Activated CD8-positive, alpha-beta T cell treated with anti-CD3 and anti-CD28 coated beads for 36 hours (primary cell): ENCODE measurements around the gene CELA2A. TPM values are rescaled to one million over a fixed set of nuclear protein-coding genes. Genes with fewer than 3 reads are reported as not detected.
"Not testable (repeated sequence)": the region's sequence is repeated elsewhere in the genome, so short reads cannot be mapped to it uniquely, and the experiment has no call there.

Experiments used
- ATAC-seq: fragments of 200-7000 bp; cut with Tn5 transposase; one replicate; pipeline ENCODE4 v1.10.0; 2021; ENCODE audit warnings: mild to moderate bottlenecking, moderate library complexity
- CTCF ChIA-PET: fragments of 350-600 bp; sonication (Branson Sonifier 250); formaldehyde crosslinking; loops from one replicate; lab custom pipeline; 2021; ENCODE audit warnings: antibody characterized with exemption; lab: Charles Lee
- POLR2A ChIA-PET: fragments of 350-600 bp; sonication (Branson Sonifier 250); formaldehyde crosslinking; loops from one replicate; lab custom pipeline; 2021; ENCODE audit warnings: antibody characterized with exemption; lab: Charles Lee
- DNase-seq: peaks from one replicate; pipeline ENCODE4 v3.0.0-alpha.2; 2020
- H3K27ac Mint-ChIP-seq: one replicate; pipeline ENCODE4 v1.8.0; 2021; ENCODE audit warnings: mild to moderate bottlenecking, mixed read lengths
- H3K27me3 Mint-ChIP-seq: one replicate; pipeline ENCODE4 v1.8.0; 2021; ENCODE audit warnings: mixed read lengths
- H3K36me3 Mint-ChIP-seq: one replicate; pipeline ENCODE4 v1.8.0; 2021; ENCODE audit warnings: low read depth, mixed read lengths
- H3K4me1 Mint-ChIP-seq: one replicate; pipeline ENCODE4 v1.8.0; 2021; ENCODE audit warnings: low read depth, mixed read lengths
- H3K4me3 Mint-ChIP-seq: one replicate; pipeline ENCODE4 v1.8.0; 2021; ENCODE audit warnings: mild to moderate bottlenecking, moderate library complexity, mixed read lengths
- H3K9me3 Mint-ChIP-seq: one replicate; pipeline ENCODE4 v1.8.0; 2021; ENCODE audit warnings: mixed read lengths
- intact Hi-C: fragments of 100-400 bp; cut with micrococcal nuclease; formaldehyde crosslinking; loops from one replicate; pipeline ENCODE4 v1.10.0; 2022
- total RNA-seq, 2 experiments: library from RNA; stranded (reverse); gene quantifications; one replicate each; pipeline ENCODE4 v1.2.3, GENCODE V29; 2021
- TF ChIP-seq, protein P1 (sequence below): fragments of 200-600 bp; IDR thresholded peaks from one replicate; pipeline ENCODE4 v1.8.0; 2022; ENCODE audit warnings: antibody characterized with exemption, mild to moderate bottlenecking

CELA2A gene
- total RNA-seq, 2 experiments from 2014 or later: not detected

GRCh38 chr1:15472587-15472986 lies 16.1 kb downstream of the CELA2A start:
- intact Hi-C loops: no loop called here
- H3K36me3 Mint-ChIP-seq: no peaks in the 10 kb centered on the region
- DNase-seq (no peak), ATAC-seq (no peak)
- no peaks in the 10 kb centered on the region for H3K27me3 Mint-ChIP-seq
- no peaks in the 10 kb centered on the region for H3K9me3 Mint-ChIP-seq
- no peak overlapping the region for H3K27ac Mint-ChIP-seq
- no peaks in the 10 kb centered on the region for H3K4me1 Mint-ChIP-seq
- POLR2A ChIA-PET: no interaction called here
- CTCF ChIA-PET: no interaction called here
- H3K4me3 Mint-ChIP-seq: no peak overlapping the region
- TF ChIP-seq, protein P1, sequence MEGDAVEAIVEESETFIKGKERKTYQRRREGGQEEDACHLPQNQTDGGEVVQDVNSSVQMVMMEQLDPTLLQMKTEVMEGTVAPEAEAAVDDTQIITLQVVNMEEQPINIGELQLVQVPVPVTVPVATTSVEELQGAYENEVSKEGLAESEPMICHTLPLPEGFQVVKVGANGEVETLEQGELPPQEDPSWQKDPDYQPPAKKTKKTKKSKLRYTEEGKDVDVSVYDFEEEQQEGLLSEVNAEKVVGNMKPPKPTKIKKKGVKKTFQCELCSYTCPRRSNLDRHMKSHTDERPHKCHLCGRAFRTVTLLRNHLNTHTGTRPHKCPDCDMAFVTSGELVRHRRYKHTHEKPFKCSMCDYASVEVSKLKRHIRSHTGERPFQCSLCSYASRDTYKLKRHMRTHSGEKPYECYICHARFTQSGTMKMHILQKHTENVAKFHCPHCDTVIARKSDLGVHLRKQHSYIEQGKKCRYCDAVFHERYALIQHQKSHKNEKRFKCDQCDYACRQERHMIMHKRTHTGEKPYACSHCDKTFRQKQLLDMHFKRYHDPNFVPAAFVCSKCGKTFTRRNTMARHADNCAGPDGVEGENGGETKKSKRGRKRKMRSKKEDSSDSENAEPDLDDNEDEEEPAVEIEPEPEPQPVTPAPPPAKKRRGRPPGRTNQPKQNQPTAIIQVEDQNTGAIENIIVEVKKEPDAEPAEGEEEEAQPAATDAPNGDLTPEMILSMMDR: no peak

DNA sequence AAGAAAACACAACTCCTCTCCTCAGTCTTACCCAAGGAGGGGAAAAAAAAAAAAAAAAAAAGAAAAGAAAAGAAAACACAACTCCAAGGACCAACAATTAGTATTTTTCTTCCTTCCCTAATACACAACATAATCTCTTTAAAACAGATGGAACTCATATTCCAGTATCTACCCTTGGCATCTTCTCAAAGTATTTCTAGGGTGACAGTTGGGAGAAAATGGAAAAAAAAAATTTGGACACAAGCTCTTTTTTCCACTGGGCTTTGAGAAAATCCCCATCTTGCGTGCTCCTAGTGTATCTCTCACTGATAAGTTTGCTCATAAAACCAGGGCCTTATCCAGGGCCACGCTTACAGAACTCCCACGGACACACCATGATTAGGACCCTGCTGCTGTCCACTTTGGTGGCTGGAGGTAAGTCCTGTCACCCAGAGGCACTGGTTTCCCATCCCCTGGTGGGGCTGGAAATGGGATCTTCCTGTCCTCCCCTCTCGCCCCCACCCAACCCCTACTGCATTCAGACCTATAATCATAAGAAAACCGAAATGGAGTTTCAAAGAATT lies 19.3 kb downstream of the CELA2A start, which contains the start of gene CELA2B:
TSS of gene CELA2B (plus strand) at position 353 of the 563 bp plus-strand sequence. CDS start at position 375, 22 bp downstream.
- Mint-ChIP-seq H3K4me3 (no peak within 1 kb of the TSS), H3K4me1 (no peaks in the 10 kb centered on the region), H3K27me3 (no peaks in the 10 kb centered on the region), H3K36me3 (no peaks in the 10 kb centered on the region), H3K27ac (no peak within 1 kb of the TSS), H3K9me3 (no peaks in the 10 kb centered on the region)
- ChIA-PET CTCF (no interaction called here), POLR2A (no interaction called here)
- DNase-seq (no peak), ATAC-seq (no peak)
- TF ChIP-seq, protein P1: no peak
- intact Hi-C loops: no loop called here

GRCh38 chr1:15476927-15477326 lies 20.4 kb downstream of the CELA2A start:
- H3K4me1 Mint-ChIP-seq: no peaks in the 10 kb centered on the region
- H3K27me3 Mint-ChIP-seq: no peaks in the 10 kb centered on the region
- H3K27ac Mint-ChIP-seq: no peak overlapping the region
- H3K36me3 Mint-ChIP-seq: no peaks in the 10 kb centered on the region
- ChIA-PET CTCF (no interaction called here), POLR2A (no interaction called here)
- H3K9me3 Mint-ChIP-seq: no peaks in the 10 kb centered on the region
- TF ChIP-seq, protein P1: no peak
- H3K4me3 Mint-ChIP-seq: no peak overlapping the region
- intact Hi-C loops: no loop called here
- DNase-seq (no peak), ATAC-seq (no peak)

- no peaks in the 10 kb centered on the region for H3K9me3 Mint-ChIP-seq
- TF ChIP-seq, protein P1: no peak
- no peaks in the 10 kb centered on the region for H3K27me3 Mint-ChIP-seq
- no peaks in the 10 kb centered on the region for H3K4me1 Mint-ChIP-seq
- DNase-seq (no peak), ATAC-seq (no peak)
- no peaks in the 10 kb centered on the region for H3K36me3 Mint-ChIP-seq
- intact Hi-C loops: no loop called here
- no peak overlapping the region for H3K4me3 Mint-ChIP-seq
- ChIA-PET CTCF (no interaction called here), POLR2A (no interaction called here)
- no peak overlapping the region for H3K27ac Mint-ChIP-seq
Observed at GRCh38 chr1:15477646-15478212, 21.2 kb downstream of the CELA2A start.

DNA sequence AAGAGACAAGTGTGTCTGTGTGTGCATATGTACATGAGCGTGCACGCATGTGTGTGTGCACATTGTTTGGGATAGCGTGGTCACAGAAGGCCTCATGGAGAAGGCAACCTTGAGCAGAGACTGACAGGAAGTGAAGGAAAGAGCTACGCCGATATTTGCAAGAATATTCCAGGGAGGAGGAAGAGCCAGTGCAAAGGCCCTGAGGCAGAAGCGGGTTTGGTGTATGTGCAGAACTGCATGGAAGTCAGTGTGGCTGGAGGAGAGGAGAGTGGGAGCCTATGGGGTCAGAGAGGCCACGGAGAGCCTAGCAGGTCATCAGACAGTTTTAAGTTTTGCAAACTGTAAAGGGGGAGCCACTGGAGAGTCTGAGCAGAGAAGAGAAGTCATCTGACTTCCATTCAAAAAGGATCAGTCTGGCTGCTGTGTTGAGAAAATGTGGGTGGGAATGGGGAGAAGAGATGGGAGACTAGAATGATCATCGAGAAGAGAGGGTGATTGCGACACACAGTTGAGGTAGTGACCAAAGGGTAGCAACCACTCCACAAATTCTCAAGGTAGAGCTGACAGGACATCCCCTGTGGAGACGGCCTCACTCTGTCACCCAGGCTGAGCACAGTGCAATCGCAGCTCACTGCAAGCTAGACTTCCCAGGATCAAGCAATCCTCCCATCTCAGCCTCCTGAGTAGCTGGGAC lies 23.3 kb downstream of the CELA2A start:
- H3K9me3 Mint-ChIP-seq: no peaks in the 10 kb centered on the region
- no peak overlapping the region for H3K4me3 Mint-ChIP-seq
- H3K36me3 Mint-ChIP-seq: no peaks in the 10 kb centered on the region
- intact Hi-C loops: no loop called here
- H3K4me1 Mint-ChIP-seq: no peaks in the 10 kb centered on the region
- no peak for DNase-seq
- H3K27me3 Mint-ChIP-seq: no peaks in the 10 kb centered on the region
- ChIA-PET POLR2A (no interaction called here), CTCF (no interaction called here)
- no peak overlapping the region for H3K27ac Mint-ChIP-seq
- no peak for ATAC-seq
- TF ChIP-seq, protein P1: no peak

DNA sequence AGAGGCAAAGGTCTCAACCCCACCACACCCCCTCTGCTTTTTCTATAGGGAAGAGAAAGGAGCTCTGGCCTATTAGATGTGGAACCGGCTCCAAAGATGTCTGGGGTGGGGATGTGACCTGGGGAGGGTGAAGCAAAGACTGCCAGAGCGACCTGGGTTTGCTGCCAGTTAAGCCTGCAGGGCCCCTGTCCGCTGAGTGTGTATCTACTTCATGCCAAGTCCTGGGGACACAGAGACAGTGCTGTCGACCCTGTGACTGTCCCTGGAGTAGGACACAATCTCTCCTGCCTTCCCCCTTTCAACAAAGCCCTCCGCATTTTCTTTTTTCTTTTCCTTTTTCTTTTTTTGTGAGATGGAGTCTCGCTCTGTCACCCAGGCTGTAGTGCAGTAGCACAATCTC lies 25.9 kb downstream of the CELA2A start:
- intact Hi-C loops, H3K4me1 Mint-ChIP-seq, CTCF ChIA-PET, H3K9me3 Mint-ChIP-seq, ATAC-seq, POLR2A ChIA-PET, H3K4me3 Mint-ChIP-seq, H3K36me3 Mint-ChIP-seq, DNase-seq, H3K27ac Mint-ChIP-seq, H3K27me3 Mint-ChIP-seq: not testable (repeated sequence)

GRCh38 chr1:15482983-15483543 lies 26.5 kb downstream of the CELA2A start:
- H3K27ac Mint-ChIP-seq, POLR2A ChIA-PET, ATAC-seq, DNase-seq, CTCF ChIA-PET, H3K4me3 Mint-ChIP-seq, H3K27me3 Mint-ChIP-seq, H3K4me1 Mint-ChIP-seq, H3K9me3 Mint-ChIP-seq, intact Hi-C loops, H3K36me3 Mint-ChIP-seq: not testable (repeated sequence)
